Measurements from ENCODE around the gene E2F4. TPM values are rescaled to one million over a fixed set of nuclear protein-coding genes. Genes with fewer than 3 reads are reported as not detected.

Gene E2F4
- total RNA-seq, 1 experiment from 2014 or later: 114 TPM

DNA sequence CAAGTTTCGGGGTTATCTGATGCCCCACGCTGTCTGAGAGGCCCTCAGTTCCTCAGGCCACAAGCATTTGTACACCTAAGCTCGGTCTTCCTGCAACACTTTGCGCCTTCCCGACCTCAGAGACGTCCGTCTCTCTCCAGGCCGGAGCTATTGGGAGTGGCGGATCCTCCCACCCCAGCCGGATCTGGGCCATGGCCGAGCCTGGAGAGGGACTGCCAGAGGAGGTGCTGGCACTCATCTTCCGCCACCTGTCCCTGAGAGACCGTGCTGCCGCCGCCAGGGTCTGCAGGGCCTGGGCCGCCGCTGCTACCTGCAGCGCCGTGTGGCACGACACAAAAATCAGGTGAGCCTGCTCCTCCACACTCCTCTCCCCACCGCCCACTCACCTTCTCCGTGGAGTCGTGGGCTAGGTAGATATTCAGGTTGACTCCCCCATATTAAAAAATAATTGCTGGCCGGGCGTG lies 30.3 kb upstream of the E2F4 start:
- POLR2A ChIA-PET: interaction anchor here (0.5 to 2.7 kb wide), 3 partner anchors 9 to 235 kb away, joined by 3 to 17 read pairs (median 11); partner anchors contain the start of gene NOL3
- H3K4me3 ChIP-seq (replicated peaks in 1 of 2; ENCODE audit: low read depth in 1 of 2, low read length in 2 of 2): peak overlapping the region; percentile 80 to 98
- TF ChIP-seq POLR2A (IDR thresholded peaks at IDR 0.05; ENCODE audit: borderline replicate concordance, extremely low read depth, insufficient read depth, insufficient read length) (no peak), RAD21 (IDR thresholded peaks at IDR 0.05; ENCODE audit: low read depth) (no peak)
- H3K79me2 ChIP-seq (ENCODE audit: insufficient read depth, low read length): no peaks in the 10 kb centered on the region; the same call in 1 of the 2 replicates
- no peaks in the 10 kb centered on the region for H3K36me3 ChIP-seq (ENCODE audit: control insufficient read depth in 1 of 2, insufficient read depth in 2 of 2, low read length in 2 of 2)
- ATAC-seq (no peak), DNase-seq (ENCODE audit: low read depth, low spot score) (no peak)
- CTCF ChIA-PET: interaction anchor here (3.4 to 5.7 kb wide), 2 partner anchors 7 to 144 kb away, joined by 21 to 52 read pairs; partner anchors contain the start of gene NOL3
- H4K20me1 ChIP-seq (ENCODE audit: insufficient read depth): no peaks in the 10 kb centered on the region
- H3K27me3 ChIP-seq (ENCODE audit: insufficient read depth, low read length): no peaks in the 10 kb centered on the region
- no peaks in the 10 kb centered on the region for H3K9me3 ChIP-seq (ENCODE audit: control insufficient read depth in 1 of 2, insufficient read depth in 1 of 2, low read depth in 1 of 2, low read length in 2 of 2)
- H3K4me2 ChIP-seq (ENCODE audit: low read length): peak overlapping the region; percentile 86
- no peak overlapping the region for H2AFZ ChIP-seq (ENCODE audit: low read depth, low read length, poor library complexity, severe bottlenecking)
- no peaks in the 10 kb centered on the region for H3K9me2 ChIP-seq (ENCODE audit: insufficient read depth)
- peaks cover 21 to 36% of the 10 kb centered on the region in 2 experiments for H3K4me1 ChIP-seq (ENCODE audit: control insufficient read depth in 1 of 2, insufficient read depth in 2 of 2, low read length in 2 of 2)
- intact Hi-C loops (cut with micrococcal nuclease): no loop called here
- RAD21 ChIA-PET (ENCODE audit: low non-redundant PET in 1 of 2, low total read pairs in 2 of 2, uncharacterized antibody in 2 of 2, unreplicated experiment in 2 of 2): no interaction called here
- no TSS peak for BruUV-seq (replicated peaks)
- H3K27ac ChIP-seq (ENCODE audit: low read depth, low read length): peak overlapping the region; percentile 36; the same call in 1 of the 2 replicates
- peak overlapping the region; percentile 90 for H3K9ac ChIP-seq (ENCODE audit: low read length)

- H3K36me3 ChIP-seq (ENCODE audit: control insufficient read depth in 1 of 2, insufficient read depth in 2 of 2, low read length in 2 of 2): no peaks in the 10 kb centered on the region
- H2AFZ ChIP-seq (ENCODE audit: low read depth, low read length, poor library complexity, severe bottlenecking): no peak overlapping the region
- CTCF ChIA-PET: interaction anchor here (3.4 kb wide), 1 partner anchor 145 kb away, joined by 21 read pairs; no protein-coding TSS in a partner anchor
- no peak overlapping the region; the same call in 1 of the 2 replicates for H3K27ac ChIP-seq (ENCODE audit: low read depth, low read length)
- no peaks in the 10 kb centered on the region for H3K9me2 ChIP-seq (ENCODE audit: insufficient read depth)
- POLR2A ChIA-PET: interaction anchor here (0.5 to 2.7 kb wide), 2 partner anchors 11 to 234 kb away, joined by 3 to 11 read pairs; no protein-coding TSS in a partner anchor
- no peaks in the 10 kb centered on the region; the same call in 1 of the 2 replicates for H3K79me2 ChIP-seq (ENCODE audit: insufficient read depth, low read length)
- no peak overlapping the region for H3K9ac ChIP-seq (ENCODE audit: low read length)
- intact Hi-C loops (cut with micrococcal nuclease): no loop called here
- RAD21 ChIA-PET (ENCODE audit: low non-redundant PET in 1 of 2, low total read pairs in 2 of 2, uncharacterized antibody in 2 of 2, unreplicated experiment in 2 of 2): no interaction called here
- H3K4me1 ChIP-seq (ENCODE audit: control insufficient read depth in 1 of 2, insufficient read depth in 2 of 2, low read length in 2 of 2): peaks cover 21 to 36% of the 10 kb centered on the region in 2 experiments
- no peak overlapping the region for H3K4me3 ChIP-seq (replicated peaks in 1 of 2; ENCODE audit: low read depth in 1 of 2, low read length in 2 of 2)
- no TSS peak for BruUV-seq (replicated peaks)
- no peak for TF ChIP-seq CEBPB (IDR thresholded peaks at IDR 0.05; ENCODE audit: low read depth)
- TF ChIP-seq ZFX (IDR thresholded peaks at IDR 0.05): no peak
- TF ChIP-seq POLR2AphosphoS5 (IDR thresholded peaks at IDR 0.05; ENCODE audit: low read depth, low read length): no peak
- no peak for TF ChIP-seq TCF7L2 (IDR thresholded peaks at IDR 0.05; ENCODE audit: borderline replicate concordance, extremely low read depth, insufficient read depth, insufficient read length)
- TF ChIP-seq YY1 (IDR thresholded peaks at IDR 0.05; ENCODE audit: extremely low read depth, insufficient replicate concordance, low read depth, low read length): no peak
- no peak for TF ChIP-seq REST (IDR thresholded peaks at IDR 0.05; ENCODE audit: low read depth)
- no peak for TF ChIP-seq CBX3 (IDR thresholded peaks at IDR 0.05; ENCODE audit: low read depth)
- TF ChIP-seq EZH2phosphoT487 (IDR thresholded peaks at IDR 0.05; ENCODE audit: borderline replicate concordance): no peak
- ATAC-seq (no peak), DNase-seq (ENCODE audit: low read depth, low spot score) (no peak)
- no peaks in the 10 kb centered on the region for H3K27me3 ChIP-seq (ENCODE audit: insufficient read depth, low read length)
- no peak overlapping the region for H3K4me2 ChIP-seq (ENCODE audit: low read length)
- no peaks in the 10 kb centered on the region for H3K9me3 ChIP-seq (ENCODE audit: control insufficient read depth in 1 of 2, insufficient read depth in 1 of 2, low read depth in 1 of 2, low read length in 2 of 2)
- no peaks in the 10 kb centered on the region for H4K20me1 ChIP-seq (ENCODE audit: insufficient read depth)
These were observed 29.3 kb upstream of the E2F4 start for GRCh38 chr16:67162506-67163163.

All from HCT116 (cell line).